ENCODE results near the gene ANKS4B. TPM values are rescaled to one million over a fixed set of nuclear protein-coding genes. Genes with fewer than 3 reads are reported as not detected.

ANKS4B gene
- total RNA-seq, 2 experiments from 2014 or later, result not detected

GRCh38 chr16:21199607-21200218 lies 33.8 kb upstream of the ANKS4B start:
- ATAC-seq, result no peak
- CTCF ChIA-PET, result no interaction called here
- Mint-ChIP-seq H3K4me1 (no peaks in the 10 kb centered on the region), H3K27me3 (peaks cover 54% of the 10 kb centered on the region), H3K9me3 (ENCODE audit: low read depth) (no peaks in the 10 kb centered on the region), H3K4me3 (no peak overlapping the region), H3K27ac (no peak overlapping the region), H3K36me3 (no peaks in the 10 kb centered on the region)
- DNase-seq, result no peak

- Mint-ChIP-seq H3K27ac (no peak overlapping the region), H3K4me3 (no peak overlapping the region), H3K36me3 (no peaks in the 10 kb centered on the region), H3K27me3 (peaks cover 38% of the 10 kb centered on the region), H3K4me1 (no peaks in the 10 kb centered on the region), H3K9me3 (ENCODE audit: low read depth) (no peaks in the 10 kb centered on the region)
- ATAC-seq (no peak), DNase-seq (no peak)
- CTCF ChIA-PET, result interaction anchor here (2.2 kb wide), 1 partner anchor 14 kb away, joined by 4 read pairs; no protein-coding TSS in a partner anchor
Observed at GRCh38 chr16:21203155-21203797, 30.2 kb upstream of the ANKS4B start.

- ATAC-seq (no peak), DNase-seq (no peak)
- Mint-ChIP-seq H3K4me1 (no peaks in the 10 kb centered on the region), H3K9me3 (ENCODE audit: low read depth) (no peaks in the 10 kb centered on the region), H3K27ac (no peak overlapping the region), H3K27me3 (peaks cover 37% of the 10 kb centered on the region), H3K4me3 (no peak overlapping the region), H3K36me3 (no peaks in the 10 kb centered on the region)
- CTCF ChIA-PET, result interaction anchor here (0.6 kb wide), 1 partner anchor 48 kb away, joined by 3 read pairs; no protein-coding TSS in a partner anchor
Observed at GRCh38 chr16:21205303-21205702, 28.2 kb upstream of the ANKS4B start.

GRCh38 chr16:21206550-21206949 lies 26.9 kb upstream of the ANKS4B start:
- DNase-seq (no peak), ATAC-seq (no peak)
- H3K27me3 Mint-ChIP-seq, result peaks cover 37% of the 10 kb centered on the region
- no peaks in the 10 kb centered on the region for H3K36me3 Mint-ChIP-seq
- H3K4me1 Mint-ChIP-seq, result no peaks in the 10 kb centered on the region
- CTCF ChIA-PET, result no interaction called here
- no peak overlapping the region for H3K27ac Mint-ChIP-seq
- no peaks in the 10 kb centered on the region for H3K9me3 Mint-ChIP-seq (ENCODE audit: low read depth)
- no peak overlapping the region for H3K4me3 Mint-ChIP-seq

- Mint-ChIP-seq H3K36me3 (no peaks in the 10 kb centered on the region), H3K4me3 (no peak overlapping the region), H3K9me3 (ENCODE audit: low read depth) (no peaks in the 10 kb centered on the region), H3K27me3 (peaks cover 34% of the 10 kb centered on the region), H3K27ac (no peak overlapping the region), H3K4me1 (no peaks in the 10 kb centered on the region)
- DNase-seq, result no peak
- CTCF ChIA-PET, result no interaction called here
- no peak for ATAC-seq
Observed at GRCh38 chr16:21208446-21209230, 24.9 kb upstream of the ANKS4B start.

- CTCF ChIA-PET, result interaction anchor here (1.4 kb wide), 1 partner anchor 22 kb away, joined by 3 read pairs; no protein-coding TSS in a partner anchor
- DNase-seq (no peak), ATAC-seq (no peak)
- peaks cover 32% of the 10 kb centered on the region for H3K27me3 Mint-ChIP-seq
- H3K27ac Mint-ChIP-seq, result no peak within 1 kb of the TSS
- H3K4me3 Mint-ChIP-seq, result no peak within 1 kb of the TSS
- no peaks in the 10 kb centered on the region for H3K4me1 Mint-ChIP-seq
- no peaks in the 10 kb centered on the region for H3K36me3 Mint-ChIP-seq
- no peaks in the 10 kb centered on the region for H3K9me3 Mint-ChIP-seq (ENCODE audit: low read depth)
Observed at GRCh38 chr16:21211486-21211885, 22.0 kb upstream of the ANKS4B start, which contains the start of gene ZP2. Gene ZP2 (minus strand): TSS chr16:21211574. CDS start chr16:21211547, 27 bp downstream.

GRCh38 chr16:21214086-21214485 lies 19.4 kb upstream of the ANKS4B start:
- H3K36me3 Mint-ChIP-seq, result no peaks in the 10 kb centered on the region
- CTCF ChIA-PET, result interaction anchor here (1.2 kb wide), 1 partner anchor 26 kb away, joined by 3 read pairs; no protein-coding TSS in a partner anchor
- H3K4me3 Mint-ChIP-seq, result no peak overlapping the region
- no peaks in the 10 kb centered on the region for H3K9me3 Mint-ChIP-seq (ENCODE audit: low read depth)
- DNase-seq, result no peak
- no peak overlapping the region for H3K27ac Mint-ChIP-seq
- ATAC-seq, result no peak
- H3K4me1 Mint-ChIP-seq, result no peaks in the 10 kb centered on the region
- peaks cover 40% of the 10 kb centered on the region for H3K27me3 Mint-ChIP-seq

GRCh38 chr16:21217121-21217520 lies 16.4 kb upstream of the ANKS4B start:
- no peak for ATAC-seq
- Mint-ChIP-seq H3K27me3 (peaks cover 43% of the 10 kb centered on the region), H3K4me1 (no peaks in the 10 kb centered on the region), H3K36me3 (no peaks in the 10 kb centered on the region), H3K27ac (no peak overlapping the region), H3K9me3 (ENCODE audit: low read depth) (no peaks in the 10 kb centered on the region), H3K4me3 (no peak overlapping the region)
- CTCF ChIA-PET, result no interaction called here
- no peak for DNase-seq

GRCh38 chr16:21218153-21218552 lies 15.3 kb upstream of the ANKS4B start:
- Mint-ChIP-seq H3K4me1 (no peaks in the 10 kb centered on the region), H3K27ac (no peak overlapping the region), H3K27me3 (peaks cover 51% of the 10 kb centered on the region), H3K4me3 (no peak overlapping the region), H3K36me3 (no peaks in the 10 kb centered on the region), H3K9me3 (ENCODE audit: low read depth) (no peaks in the 10 kb centered on the region)
- DNase-seq (no peak), ATAC-seq (no peak)
- CTCF ChIA-PET, result no interaction called here

- Mint-ChIP-seq H3K27me3 (peaks cover 48% of the 10 kb centered on the region), H3K4me1 (peaks cover under 1% of the 10 kb centered on the region), H3K4me3 (no peak overlapping the region), H3K9me3 (ENCODE audit: low read depth) (no peaks in the 10 kb centered on the region), H3K27ac (no peak overlapping the region), H3K36me3 (no peaks in the 10 kb centered on the region)
- CTCF ChIA-PET, result no interaction called here
- no peak for DNase-seq
- ATAC-seq, result no peak
Observed at GRCh38 chr16:21219551-21219950, 13.9 kb upstream of the ANKS4B start.

- no peaks in the 10 kb centered on the region for H3K36me3 Mint-ChIP-seq
- H3K27ac Mint-ChIP-seq, result no peak overlapping the region
- H3K4me3 Mint-ChIP-seq, result no peak overlapping the region
- H3K27me3 Mint-ChIP-seq, result peaks cover 60% of the 10 kb centered on the region
- CTCF ChIA-PET, result no interaction called here
- no peaks in the 10 kb centered on the region for H3K9me3 Mint-ChIP-seq (ENCODE audit: low read depth)
- no peak for DNase-seq
- H3K4me1 Mint-ChIP-seq, result peaks cover 6% of the 10 kb centered on the region
- no peak for ATAC-seq
Observed at GRCh38 chr16:21222495-21223337, 10.8 kb upstream of the ANKS4B start.

- Mint-ChIP-seq H3K4me3 (no peak overlapping the region), H3K36me3 (no peaks in the 10 kb centered on the region), H3K27ac (no peak overlapping the region), H3K9me3 (ENCODE audit: low read depth) (no peaks in the 10 kb centered on the region), H3K27me3 (peaks cover 64% of the 10 kb centered on the region), H3K4me1 (peaks cover 6% of the 10 kb centered on the region)
- ATAC-seq, result no peak
- no peak for DNase-seq
- CTCF ChIA-PET, result no interaction called here
Observed at GRCh38 chr16:21223787-21224186, 9.7 kb upstream of the ANKS4B start.

- CTCF ChIA-PET, result interaction anchor here (1.0 kb wide), 1 partner anchor 37 kb away, joined by 3 read pairs; no protein-coding TSS in a partner anchor
- Mint-ChIP-seq H3K27me3 (peaks cover 73% of the 10 kb centered on the region), H3K36me3 (no peaks in the 10 kb centered on the region), H3K4me3 (no peak overlapping the region), H3K4me1 (peaks cover 6% of the 10 kb centered on the region), H3K9me3 (ENCODE audit: low read depth) (no peaks in the 10 kb centered on the region), H3K27ac (no peak overlapping the region)
- ATAC-seq, result no peak
- no peak for DNase-seq
Observed at GRCh38 chr16:21224800-21225199, 8.7 kb upstream of the ANKS4B start.
